WTC11 (cell line): Measurements from ENCODE around the gene DLX1. TPM values are rescaled to one million over a fixed set of nuclear protein-coding genes. Genes with fewer than 3 reads are reported as not detected.

Experiments
- ATAC-seq: fragments of 200-7000 bp; cut with Tn5 transposase; 2 replicates; pipeline ENCODE4 v1.10.0; 2021; ENCODE audit warnings: mild to moderate bottlenecking, moderate library complexity
- CTCF ChIA-PET: fragments of 300-600 bp; sonication (Branson Sonifier 250); formaldehyde crosslinking; loops from one replicate; lab custom pipeline; 2021; ENCODE audit warnings: antibody characterized with exemption; lab: Charles Lee
- POLR2A ChIA-PET: fragments of 350-600 bp; sonication (Branson Sonifier 250); formaldehyde crosslinking; loops from one replicate; lab custom pipeline; 2021; ENCODE audit warnings: antibody characterized with exemption; lab: Charles Lee
- DNase-seq: peaks from one replicate; pipeline ENCODE4 v3.0.0; 2021; ENCODE audit warnings: low spot score
- H3K27ac Mint-ChIP-seq: 2 replicates; pipeline ENCODE4 v1.8.0; 2021; ENCODE audit warnings: mixed read lengths
- H3K27me3 Mint-ChIP-seq: 2 replicates; pipeline ENCODE4 v1.8.0; 2021; ENCODE audit warnings: low read depth, mild to moderate bottlenecking, moderate library complexity, mixed read lengths
- H3K36me3 Mint-ChIP-seq: 2 replicates; pipeline ENCODE4 v1.8.0; 2021; ENCODE audit warnings: mixed read lengths
- H3K4me1 Mint-ChIP-seq: 2 replicates; pipeline ENCODE4 v1.8.0; 2022; ENCODE audit warnings: mixed read lengths
- H3K4me3 Mint-ChIP-seq: 2 replicates; pipeline ENCODE4 v1.8.0; 2021; ENCODE audit warnings: mild to moderate bottlenecking, moderate library complexity, mixed read lengths
- H3K9me3 Mint-ChIP-seq: 2 replicates; pipeline ENCODE4 v1.8.0; 2021; ENCODE audit warnings: mixed read lengths
- ATF1 ChIP-seq: sonication (generic); formaldehyde crosslinking; IDR thresholded peaks from 2 replicates; pipeline ENCODE4 v1.8.1; 2023; ENCODE audit warnings: mild to moderate bottlenecking, moderate library complexity, missing genetic modification reagents
- CREB1 ChIP-seq: sonication (generic); formaldehyde crosslinking; IDR thresholded peaks from 2 replicates; pipeline ENCODE4 v1.8.0; 2023; ENCODE audit warnings: mild to moderate bottlenecking, missing genetic modification reagents
- ETV6 ChIP-seq: sonication (generic); formaldehyde crosslinking; IDR thresholded peaks from 2 replicates; pipeline ENCODE4 v1.8.1; 2022; ENCODE audit warnings: mild to moderate bottlenecking, missing genetic modification reagents
- GRHL2 ChIP-seq: fragments of 250-450 bp; sonication (Bioruptor Pico); IDR thresholded peaks from 2 replicates; pipeline ENCODE4 v1.8.0; 2022; ENCODE audit warnings: mild to moderate bottlenecking, moderate library complexity; ENCODE audit not compliant: insufficient replicate concordance, severe bottlenecking
- MYBL2 ChIP-seq: sonication (generic); formaldehyde crosslinking; IDR thresholded peaks from 2 replicates; pipeline ENCODE4 v1.8.1; 2023; ENCODE audit warnings: mild to moderate bottlenecking, moderate library complexity, missing genetic modification reagents
- NFYB ChIP-seq: sonication (generic); formaldehyde crosslinking; conservative IDR thresholded peaks from 2 replicates; pipeline ENCODE4 v1.8.0; 2022; ENCODE audit warnings: low read depth, missing genetic modification reagents
- NR1H2 ChIP-seq: sonication (generic); formaldehyde crosslinking; IDR thresholded peaks from 2 replicates; pipeline ENCODE4 v1.9.0; 2021; ENCODE audit warnings: mild to moderate bottlenecking, moderate library complexity, missing genetic modification reagents
- SMAD3 ChIP-seq: sonication (generic); formaldehyde crosslinking; IDR thresholded peaks from 2 replicates; pipeline ENCODE4 v1.8.0; 2022; ENCODE audit warnings: missing genetic modification reagents, mild to moderate bottlenecking, borderline replicate concordance
- SOX15 ChIP-seq: fragments of 250-450 bp; sonication (Bioruptor Pico); IDR thresholded peaks from 2 replicates; pipeline ENCODE4 v1.9.0; 2021; ENCODE audit warnings: mild to moderate bottlenecking
- TP53 ChIP-seq: sonication (generic); formaldehyde crosslinking; IDR thresholded peaks from 2 replicates; pipeline ENCODE4 v1.8.1; 2023; ENCODE audit warnings: mild to moderate bottlenecking, missing genetic modification reagents
- ZNF121 ChIP-seq: sonication (generic); formaldehyde crosslinking; IDR thresholded peaks from 2 replicates; pipeline ENCODE4 v1.8.0; 2023; ENCODE audit warnings: missing genetic modification reagents
- total RNA-seq: library from RNA; stranded (reverse); gene quantifications from 3 replicates; pipeline ENCODE4 v1.2.3, GENCODE V29; 2021
- TF ChIP-seq, protein P1 (sequence below): sonication (generic); formaldehyde crosslinking; IDR thresholded peaks from 2 replicates; pipeline ENCODE4 v1.8.1; 2023; ENCODE audit warnings: mild to moderate bottlenecking, missing genetic modification reagents, borderline replicate concordance
- TF ChIP-seq, protein P2 (sequence below): fragments of 250-450 bp; sonication (Bioruptor Pico); IDR thresholded peaks from 2 replicates; pipeline ENCODE4 v1.8.0; 2021; ENCODE audit warnings: mild to moderate bottlenecking
- TF ChIP-seq, protein P3 (sequence below): fragments of 250-450 bp; sonication (Bioruptor Pico); conservative IDR thresholded peaks from 2 replicates; pipeline ENCODE4 v1.9.0; 2021; ENCODE audit warnings: mild to moderate bottlenecking
- TF ChIP-seq, protein P4 (sequence below): sonication (generic); formaldehyde crosslinking; IDR thresholded peaks from 2 replicates; pipeline ENCODE4 v1.8.1; 2023; ENCODE audit warnings: mild to moderate bottlenecking, missing genetic modification reagents
- TF ChIP-seq, protein P5 (sequence below): sonication (generic); formaldehyde crosslinking; IDR thresholded peaks from 2 replicates; pipeline ENCODE4 v1.8.1; 2023; ENCODE audit warnings: mild to moderate bottlenecking, moderate library complexity, missing genetic modification reagents
- TF ChIP-seq, protein P6 (sequence below): sonication (generic); formaldehyde crosslinking; IDR thresholded peaks from 2 replicates; pipeline ENCODE4 v1.8.0; 2022; ENCODE audit warnings: mild to moderate bottlenecking, missing genetic modification reagents
- TF ChIP-seq, protein P7 (sequence below): sonication (generic); formaldehyde crosslinking; IDR thresholded peaks from 2 replicates; pipeline ENCODE4 v1.8.0; 2022; ENCODE audit warnings: mild to moderate bottlenecking, missing genetic modification reagents
- TF ChIP-seq, protein P8 (sequence below): fragments of 250-450 bp; sonication (Bioruptor Pico); IDR thresholded peaks from 2 replicates; pipeline ENCODE4 v1.9.0; 2021; ENCODE audit warnings: mild to moderate bottlenecking
- TF ChIP-seq, protein P9 (sequence below): sonication (generic); formaldehyde crosslinking; IDR thresholded peaks from 2 replicates; pipeline ENCODE4 v1.8.1; 2023; ENCODE audit warnings: mild to moderate bottlenecking, missing genetic modification reagents

DLX1 gene
- total RNA-seq, 1 experiment from 2014 or later = not detected

DNA sequence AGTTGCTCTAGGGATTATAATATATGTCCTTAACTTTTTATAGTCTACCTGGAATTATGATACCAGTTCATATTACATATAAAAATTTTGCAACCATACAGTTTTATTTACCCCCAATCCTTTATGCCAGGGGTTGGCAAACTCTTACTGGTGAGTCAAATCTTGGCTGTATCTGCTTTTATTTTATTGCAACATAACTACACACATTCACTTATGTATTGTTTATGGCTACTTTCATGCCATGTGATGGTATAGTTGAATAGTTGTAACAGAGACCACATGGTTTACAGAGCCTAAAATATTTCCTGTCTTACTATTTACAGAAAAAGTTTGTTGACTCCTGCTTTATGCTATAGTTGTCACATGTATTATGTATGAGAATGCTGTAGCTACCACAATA, 43.2 kb downstream of the DLX1 start (continued):
- TF ChIP-seq, protein P1, sequence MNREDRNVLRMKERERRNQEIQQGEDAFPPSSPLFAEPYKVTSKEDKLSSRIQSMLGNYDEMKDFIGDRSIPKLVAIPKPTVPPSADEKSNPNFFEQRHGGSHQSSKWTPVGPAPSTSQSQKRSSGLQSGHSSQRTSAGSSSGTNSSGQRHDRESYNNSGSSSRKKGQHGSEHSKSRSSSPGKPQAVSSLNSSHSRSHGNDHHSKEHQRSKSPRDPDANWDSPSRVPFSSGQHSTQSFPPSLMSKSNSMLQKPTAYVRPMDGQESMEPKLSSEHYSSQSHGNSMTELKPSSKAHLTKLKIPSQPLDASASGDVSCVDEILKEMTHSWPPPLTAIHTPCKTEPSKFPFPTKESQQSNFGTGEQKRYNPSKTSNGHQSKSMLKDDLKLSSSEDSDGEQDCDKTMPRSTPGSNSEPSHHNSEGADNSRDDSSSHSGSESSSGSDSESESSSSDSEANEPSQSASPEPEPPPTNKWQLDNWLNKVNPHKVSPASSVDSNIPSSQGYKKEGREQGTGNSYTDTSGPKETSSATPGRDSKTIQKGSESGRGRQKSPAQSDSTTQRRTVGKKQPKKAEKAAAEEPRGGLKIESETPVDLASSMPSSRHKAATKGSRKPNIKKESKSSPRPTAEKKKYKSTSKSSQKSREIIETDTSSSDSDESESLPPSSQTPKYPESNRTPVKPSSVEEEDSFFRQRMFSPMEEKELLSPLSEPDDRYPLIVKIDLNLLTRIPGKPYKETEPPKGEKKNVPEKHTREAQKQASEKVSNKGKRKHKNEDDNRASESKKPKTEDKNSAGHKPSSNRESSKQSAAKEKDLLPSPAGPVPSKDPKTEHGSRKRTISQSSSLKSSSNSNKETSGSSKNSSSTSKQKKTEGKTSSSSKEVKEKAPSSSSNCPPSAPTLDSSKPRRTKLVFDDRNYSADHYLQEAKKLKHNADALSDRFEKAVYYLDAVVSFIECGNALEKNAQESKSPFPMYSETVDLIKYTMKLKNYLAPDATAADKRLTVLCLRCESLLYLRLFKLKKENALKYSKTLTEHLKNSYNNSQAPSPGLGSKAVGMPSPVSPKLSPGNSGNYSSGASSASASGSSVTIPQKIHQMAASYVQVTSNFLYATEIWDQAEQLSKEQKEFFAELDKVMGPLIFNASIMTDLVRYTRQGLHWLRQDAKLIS (CRISPR knock-in tag) = no peak
- TF ChIP-seq MYBL2 (CRISPR knock-in tag) (no peak), GRHL2 (CRISPR knock-in tag) (no peak), NFYB (CRISPR knock-in tag) (no peak), ATF1 (CRISPR knock-in tag) (no peak), ZNF121 (CRISPR knock-in tag) (no peak)
- TF ChIP-seq, protein P2, sequence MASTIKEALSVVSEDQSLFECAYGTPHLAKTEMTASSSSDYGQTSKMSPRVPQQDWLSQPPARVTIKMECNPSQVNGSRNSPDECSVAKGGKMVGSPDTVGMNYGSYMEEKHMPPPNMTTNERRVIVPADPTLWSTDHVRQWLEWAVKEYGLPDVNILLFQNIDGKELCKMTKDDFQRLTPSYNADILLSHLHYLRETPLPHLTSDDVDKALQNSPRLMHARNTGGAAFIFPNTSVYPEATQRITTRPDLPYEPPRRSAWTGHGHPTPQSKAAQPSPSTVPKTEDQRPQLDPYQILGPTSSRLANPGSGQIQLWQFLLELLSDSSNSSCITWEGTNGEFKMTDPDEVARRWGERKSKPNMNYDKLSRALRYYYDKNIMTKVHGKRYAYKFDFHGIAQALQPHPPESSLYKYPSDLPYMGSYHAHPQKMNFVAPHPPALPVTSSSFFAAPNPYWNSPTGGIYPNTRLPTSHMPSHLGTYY (CRISPR knock-in tag) = no peak
- TF ChIP-seq, protein P3, sequence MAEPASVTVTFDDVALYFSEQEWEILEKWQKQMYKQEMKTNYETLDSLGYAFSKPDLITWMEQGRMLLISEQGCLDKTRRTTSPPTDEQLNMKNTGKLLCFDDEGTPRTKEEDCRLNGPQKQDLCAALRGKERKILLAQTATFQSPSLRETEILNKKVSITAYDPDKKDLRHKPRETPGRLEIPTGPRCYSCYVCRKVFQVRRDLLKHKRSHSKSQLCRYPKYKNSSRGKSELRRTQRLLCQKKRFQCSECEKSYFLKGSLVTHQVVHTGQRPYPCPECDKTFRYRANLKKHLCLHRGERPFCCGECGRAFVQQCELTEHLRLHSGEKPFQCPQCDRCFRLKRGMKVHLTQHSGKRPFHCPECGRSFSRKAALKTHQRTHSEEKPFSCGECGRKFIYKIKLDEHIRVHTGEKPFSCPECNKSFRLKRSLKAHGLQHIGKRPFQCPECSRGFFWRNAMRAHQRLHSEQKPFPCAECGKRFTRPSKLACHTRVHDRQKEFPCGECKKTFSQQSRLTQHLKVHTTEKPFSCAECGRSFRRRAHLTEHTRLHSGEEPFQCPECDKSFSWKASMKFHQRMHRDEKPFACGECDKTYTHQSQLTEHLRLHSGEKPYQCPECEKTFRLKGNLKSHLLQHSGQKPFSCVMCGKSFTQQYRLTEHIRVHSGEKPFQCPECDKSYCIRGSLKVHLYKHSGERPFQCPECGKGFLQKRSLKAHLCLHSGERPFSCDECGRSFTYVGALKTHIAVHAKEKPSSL = no peak

DNA sequence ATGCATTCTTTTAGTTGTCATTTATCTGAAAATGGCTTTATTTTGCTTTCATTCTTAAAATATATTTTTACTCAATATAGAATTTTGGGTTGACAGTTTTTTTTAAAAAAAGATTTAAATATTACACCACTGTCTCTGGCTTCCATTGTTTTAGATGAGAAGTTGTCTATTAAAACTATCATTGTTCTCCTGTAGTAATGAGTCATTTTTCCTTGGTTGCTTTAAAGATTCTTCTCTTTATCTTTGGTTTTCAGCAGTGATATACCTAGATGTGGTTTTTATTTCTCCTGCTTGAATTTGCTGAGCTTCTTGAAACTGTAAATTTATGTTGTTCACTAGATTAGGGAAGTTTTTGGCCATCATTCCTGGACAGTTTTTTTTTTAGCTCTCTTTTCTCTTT, 44.1 kb downstream of the DLX1 start:
- Mint-ChIP-seq H3K4me3 (no peak overlapping the region), H3K27ac (no peak overlapping the region), H3K36me3 (peaks cover 2% of the 10 kb centered on the region; the same call in 1 of the 2 replicates), H3K27me3 (peaks cover 60% of the 10 kb centered on the region), H3K4me1 (peaks cover 35% of the 10 kb centered on the region), H3K9me3 (peaks cover 7% of the 10 kb centered on the region; the same call in 1 of the 2 replicates)
- DNase-seq = no peak
- no peak for TF ChIP-seq NFYB (CRISPR knock-in tag)
- TF ChIP-seq ETV6 = no peak
- no peak for TF ChIP-seq SMAD3 (CRISPR knock-in tag)
- no peak for TF ChIP-seq GRHL2 (CRISPR knock-in tag)
- TF ChIP-seq SOX15 = no peak
- TF ChIP-seq, protein P4, sequence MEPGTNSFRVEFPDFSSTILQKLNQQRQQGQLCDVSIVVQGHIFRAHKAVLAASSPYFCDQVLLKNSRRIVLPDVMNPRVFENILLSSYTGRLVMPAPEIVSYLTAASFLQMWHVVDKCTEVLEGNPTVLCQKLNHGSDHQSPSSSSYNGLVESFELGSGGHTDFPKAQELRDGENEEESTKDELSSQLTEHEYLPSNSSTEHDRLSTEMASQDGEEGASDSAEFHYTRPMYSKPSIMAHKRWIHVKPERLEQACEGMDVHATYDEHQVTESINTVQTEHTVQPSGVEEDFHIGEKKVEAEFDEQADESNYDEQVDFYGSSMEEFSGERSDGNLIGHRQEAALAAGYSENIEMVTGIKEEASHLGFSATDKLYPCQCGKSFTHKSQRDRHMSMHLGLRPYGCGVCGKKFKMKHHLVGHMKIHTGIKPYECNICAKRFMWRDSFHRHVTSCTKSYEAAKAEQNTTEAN (CRISPR knock-in tag) = no peak
- TF ChIP-seq, protein P5, sequence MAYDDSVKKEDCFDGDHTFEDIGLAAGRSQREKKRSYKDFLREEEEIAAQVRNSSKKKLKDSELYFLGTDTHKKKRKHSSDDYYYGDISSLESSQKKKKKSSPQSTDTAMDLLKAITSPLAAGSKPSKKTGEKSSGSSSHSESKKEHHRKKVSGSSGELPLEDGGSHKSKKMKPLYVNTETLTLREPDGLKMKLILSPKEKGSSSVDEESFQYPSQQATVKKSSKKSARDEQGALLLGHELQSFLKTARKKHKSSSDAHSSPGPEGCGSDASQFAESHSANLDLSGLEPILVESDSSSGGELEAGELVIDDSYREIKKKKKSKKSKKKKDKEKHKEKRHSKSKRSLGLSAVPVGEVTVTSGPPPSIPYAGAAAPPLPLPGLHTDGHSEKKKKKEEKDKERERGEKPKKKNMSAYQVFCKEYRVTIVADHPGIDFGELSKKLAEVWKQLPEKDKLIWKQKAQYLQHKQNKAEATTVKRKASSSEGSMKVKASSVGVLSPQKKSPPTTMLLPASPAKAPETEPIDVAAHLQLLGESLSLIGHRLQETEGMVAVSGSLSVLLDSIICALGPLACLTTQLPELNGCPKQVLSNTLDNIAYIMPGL (CRISPR knock-in tag) = no peak
- TF ChIP-seq, protein P6, sequence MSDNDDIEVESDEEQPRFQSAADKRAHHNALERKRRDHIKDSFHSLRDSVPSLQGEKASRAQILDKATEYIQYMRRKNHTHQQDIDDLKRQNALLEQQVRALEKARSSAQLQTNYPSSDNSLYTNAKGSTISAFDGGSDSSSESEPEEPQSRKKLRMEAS = no peak
- TF ChIP-seq TP53 = no peak
- TF ChIP-seq, protein P7, sequence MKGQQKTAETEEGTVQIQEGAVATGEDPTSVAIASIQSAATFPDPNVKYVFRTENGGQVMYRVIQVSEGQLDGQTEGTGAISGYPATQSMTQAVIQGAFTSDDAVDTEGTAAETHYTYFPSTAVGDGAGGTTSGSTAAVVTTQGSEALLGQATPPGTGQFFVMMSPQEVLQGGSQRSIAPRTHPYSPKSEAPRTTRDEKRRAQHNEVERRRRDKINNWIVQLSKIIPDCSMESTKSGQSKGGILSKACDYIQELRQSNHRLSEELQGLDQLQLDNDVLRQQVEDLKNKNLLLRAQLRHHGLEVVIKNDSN = no peak
- TF ChIP-seq, protein P8, sequence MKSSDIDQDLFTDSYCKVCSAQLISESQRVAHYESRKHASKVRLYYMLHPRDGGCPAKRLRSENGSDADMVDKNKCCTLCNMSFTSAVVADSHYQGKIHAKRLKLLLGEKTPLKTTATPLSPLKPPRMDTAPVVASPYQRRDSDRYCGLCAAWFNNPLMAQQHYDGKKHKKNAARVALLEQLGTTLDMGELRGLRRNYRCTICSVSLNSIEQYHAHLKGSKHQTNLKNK (CRISPR knock-in tag) = no peak
- TF ChIP-seq, protein P9, sequence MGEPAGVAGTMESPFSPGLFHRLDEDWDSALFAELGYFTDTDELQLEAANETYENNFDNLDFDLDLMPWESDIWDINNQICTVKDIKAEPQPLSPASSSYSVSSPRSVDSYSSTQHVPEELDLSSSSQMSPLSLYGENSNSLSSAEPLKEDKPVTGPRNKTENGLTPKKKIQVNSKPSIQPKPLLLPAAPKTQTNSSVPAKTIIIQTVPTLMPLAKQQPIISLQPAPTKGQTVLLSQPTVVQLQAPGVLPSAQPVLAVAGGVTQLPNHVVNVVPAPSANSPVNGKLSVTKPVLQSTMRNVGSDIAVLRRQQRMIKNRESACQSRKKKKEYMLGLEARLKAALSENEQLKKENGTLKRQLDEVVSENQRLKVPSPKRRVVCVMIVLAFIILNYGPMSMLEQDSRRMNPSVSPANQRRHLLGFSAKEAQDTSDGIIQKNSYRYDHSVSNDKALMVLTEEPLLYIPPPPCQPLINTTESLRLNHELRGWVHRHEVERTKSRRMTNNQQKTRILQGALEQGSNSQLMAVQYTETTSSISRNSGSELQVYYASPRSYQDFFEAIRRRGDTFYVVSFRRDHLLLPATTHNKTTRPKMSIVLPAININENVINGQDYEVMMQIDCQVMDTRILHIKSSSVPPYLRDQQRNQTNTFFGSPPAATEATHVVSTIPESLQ (CRISPR knock-in tag) = no peak
- no peak for TF ChIP-seq NR1H2 (CRISPR knock-in tag)
- TF ChIP-seq CREB1 (CRISPR knock-in tag) = no peak
- ATAC-seq = no peak
- ChIA-PET CTCF (interaction anchor here (0.6 to 4.7 kb wide), 5 partner anchors 15 to 344 kb away, joined by 3 to 67 read pairs (median 4); no protein-coding TSS in a partner anchor), POLR2A (no interaction called here)
